ENCODE measurements around the gene TMEM178B. TPM values are rescaled to one million over a fixed set of nuclear protein-coding genes. Genes with fewer than 3 reads are reported as not detected.

Gene TMEM178B
- total RNA-seq, 3 donors from 2014 or later (not counting 1 experiment from before 2014, with no cell fraction given) = not detected

- 76% methylated on average over 9 of the region's 9 CpGs for WGBS (ENCODE audit: insufficient coverage)
- no peaks in the 10 kb centered on the region for H3K36me3 Mint-ChIP-seq
- H3K4me3 Mint-ChIP-seq = no peak overlapping the region
- Histone ChIP-seq H3K36me3 (ENCODE audit: control insufficient read depth, insufficient read depth, low read length) (no peaks in the 10 kb centered on the region), H3K4me1 (ENCODE audit: control insufficient read depth, insufficient read depth, low read length) (no peaks in the 10 kb centered on the region), H3K27ac (ENCODE audit: low read length) (no peak overlapping the region), H3K27me3 (ENCODE audit: control insufficient read depth, insufficient read depth, low read length) (no peaks in the 10 kb centered on the region), H3K4me3 (ENCODE audit: low read length) (no peak overlapping the region), H3K9me3 (ENCODE audit: control insufficient read depth, insufficient read depth, low read length) (no peaks in the 10 kb centered on the region)
- peaks cover 20 to 49% of the 10 kb centered on the region in 2 donors for H3K27me3 Mint-ChIP-seq (ENCODE audit: low read depth in 2 of 2)
- no peaks in the 10 kb centered on the region for H3K4me1 Mint-ChIP-seq
- no peaks in the 10 kb centered on the region for H3K9me3 Mint-ChIP-seq
- DNase-seq (no peak), ATAC-seq (no peak)
- intact Hi-C loops (cut with micrococcal nuclease) = no loop called here
- no peak for TF ChIP-seq CTCF (IDR thresholded peaks at IDR 0.05)
- no peak overlapping the region for H3K27ac Mint-ChIP-seq
These were observed 342.9 kb downstream of the TMEM178B start for GRCh38 chr7:141416650-141417270.

GRCh38 chr7:141417506-141417905 lies 343.6 kb downstream of the TMEM178B start:
- Histone ChIP-seq H3K9me3 (ENCODE audit: control insufficient read depth, insufficient read depth, low read length) (no peaks in the 10 kb centered on the region), H3K27me3 (ENCODE audit: control insufficient read depth, insufficient read depth, low read length) (no peaks in the 10 kb centered on the region), H3K4me3 (ENCODE audit: low read length) (no peak overlapping the region), H3K4me1 (ENCODE audit: control insufficient read depth, insufficient read depth, low read length) (no peaks in the 10 kb centered on the region), H3K27ac (ENCODE audit: low read length) (no peak overlapping the region), H3K36me3 (ENCODE audit: control insufficient read depth, insufficient read depth, low read length) (no peaks in the 10 kb centered on the region)
- Mint-ChIP-seq H3K36me3 (no peaks in the 10 kb centered on the region), H3K4me3 (no peak overlapping the region), H3K9me3 (no peaks in the 10 kb centered on the region), H3K27ac (no peak overlapping the region), H3K27me3 (ENCODE audit: low read depth in 2 of 2) (peaks cover 22 to 48% of the 10 kb centered on the region in 2 donors), H3K4me1 (no peaks in the 10 kb centered on the region)
- 96% methylated on average over 3 of the region's 4 CpGs for WGBS (ENCODE audit: insufficient coverage)
- TF ChIP-seq CTCF (IDR thresholded peaks at IDR 0.05) = no peak
- no peak for ATAC-seq
- intact Hi-C loops (cut with micrococcal nuclease) = no loop called here
- no peak for DNase-seq

- H3K27ac Mint-ChIP-seq = no peak overlapping the region
- H3K9me3 Mint-ChIP-seq = no peaks in the 10 kb centered on the region
- H3K36me3 ChIP-seq (ENCODE audit: control insufficient read depth, insufficient read depth, low read length) = no peaks in the 10 kb centered on the region
- DNase-seq (no peak), ATAC-seq (no peak)
- H3K36me3 Mint-ChIP-seq = no peaks in the 10 kb centered on the region
- WGBS (ENCODE audit: insufficient coverage) = 100% methylated on average over 1 of the region's 1 CpG
- no peaks in the 10 kb centered on the region for H3K9me3 ChIP-seq (ENCODE audit: control insufficient read depth, insufficient read depth, low read length)
- TF ChIP-seq CTCF (IDR thresholded peaks at IDR 0.05) = no peak
- intact Hi-C loops (cut with micrococcal nuclease) = no loop called here
- no peaks in the 10 kb centered on the region for H3K27me3 ChIP-seq (ENCODE audit: control insufficient read depth, insufficient read depth, low read length)
- peaks cover 22 to 44% of the 10 kb centered on the region in 2 donors for H3K27me3 Mint-ChIP-seq (ENCODE audit: low read depth in 2 of 2)
- H3K4me1 Mint-ChIP-seq = no peaks in the 10 kb centered on the region
- H3K4me3 ChIP-seq (ENCODE audit: low read length) = no peak overlapping the region
- no peak overlapping the region for H3K4me3 Mint-ChIP-seq
- H3K27ac ChIP-seq (ENCODE audit: low read length) = no peak overlapping the region
- no peaks in the 10 kb centered on the region for H3K4me1 ChIP-seq (ENCODE audit: control insufficient read depth, insufficient read depth, low read length)
These were observed 344.2 kb downstream of the TMEM178B start for GRCh38 chr7:141418066-141418465.

GRCh38 chr7:141421306-141421705 lies 347.4 kb downstream of the TMEM178B start:
- WGBS (ENCODE audit: insufficient coverage) = 68% methylated on average over 2 of the region's 2 CpGs
- H3K4me1 Mint-ChIP-seq = no peaks in the 10 kb centered on the region
- no peak overlapping the region for H3K4me3 ChIP-seq (ENCODE audit: low read length)
- H3K27me3 Mint-ChIP-seq (ENCODE audit: low read depth in 2 of 2) = peaks cover 23 to 41% of the 10 kb centered on the region in 2 donors
- no peak overlapping the region for H3K4me3 Mint-ChIP-seq
- H3K9me3 ChIP-seq (ENCODE audit: control insufficient read depth, insufficient read depth, low read length) = no peaks in the 10 kb centered on the region
- H3K4me1 ChIP-seq (ENCODE audit: control insufficient read depth, insufficient read depth, low read length) = no peaks in the 10 kb centered on the region
- H3K27ac Mint-ChIP-seq = no peak overlapping the region
- no peaks in the 10 kb centered on the region for H3K36me3 ChIP-seq (ENCODE audit: control insufficient read depth, insufficient read depth, low read length)
- intact Hi-C loops (cut with micrococcal nuclease) = no loop called here
- no peak overlapping the region for H3K27ac ChIP-seq (ENCODE audit: low read length)
- H3K9me3 Mint-ChIP-seq = no peaks in the 10 kb centered on the region
- no peak for TF ChIP-seq CTCF (IDR thresholded peaks at IDR 0.05)
- DNase-seq (no peak), ATAC-seq (no peak)
- no peaks in the 10 kb centered on the region for H3K27me3 ChIP-seq (ENCODE audit: control insufficient read depth, insufficient read depth, low read length)
- H3K36me3 Mint-ChIP-seq = no peaks in the 10 kb centered on the region

All from natural killer cell (primary cell).